SK-N-SH treated with all-trans-retinoic acid at 6 μM for 48 hours (cell line): ENCODE results near the gene PLXDC2.

Experiments
- ATAC-seq: fragments of 200-7000 bp; cut with Tn5 transposase; 3 replicates; pipeline ENCODE4 v1.9.1; 2020; ENCODE audit warnings: mild to moderate bottlenecking, moderate library complexity
- ARNTL ChIP-seq: fragments of 450-650 bp; formaldehyde crosslinking; IDR thresholded peaks from 2 replicates; pipeline ENCODE4 v1.5.0; 2020; ENCODE audit warnings: low read depth, mild to moderate bottlenecking, moderate library complexity, borderline replicate concordance
- BACH2 ChIP-seq: fragments of 250-450 bp; sonication (Bioruptor Pico); IDR thresholded peaks from 2 replicates; pipeline ENCODE4 v1.9.0; 2021; ENCODE audit warnings: mild to moderate bottlenecking, borderline replicate concordance
- CSDC2 ChIP-seq: fragments of 250-450 bp; sonication (Bioruptor Pico); IDR thresholded peaks from 2 replicates; pipeline ENCODE4 v1.5.0; 2020; ENCODE audit warnings: mild to moderate bottlenecking, moderate library complexity
- ESRRG ChIP-seq: fragments of 250-450 bp; sonication (Bioruptor Pico); IDR thresholded peaks from 2 replicates; pipeline ENCODE4 v1.6.1; 2021; ENCODE audit warnings: mild to moderate bottlenecking
- GLIS3 ChIP-seq: fragments of 250-450 bp; sonication (Bioruptor Pico); IDR thresholded peaks from 2 replicates; pipeline ENCODE4 v1.5.0; 2020; ENCODE audit warnings: mild to moderate bottlenecking, moderate library complexity
- ISL1 ChIP-seq: fragments of 250-450 bp; sonication (Bioruptor Pico); IDR thresholded peaks from 2 replicates; pipeline ENCODE4 v2.1.2; 2022; ENCODE audit warnings: mild to moderate bottlenecking, moderate library complexity
- OSR1 ChIP-seq: fragments of 250-450 bp; sonication (Bioruptor Pico); IDR thresholded peaks from 2 replicates; pipeline ENCODE4 v1.8.0; 2022; ENCODE audit warnings: moderate library complexity, mild to moderate bottlenecking, inconsistent platforms
- PPARA ChIP-seq: fragments of 250-450 bp; sonication (Bioruptor Pico); IDR thresholded peaks from 2 replicates; pipeline ENCODE4 v1.5.0; 2020; ENCODE audit warnings: mild to moderate bottlenecking, borderline replicate concordance
- RARB ChIP-seq: fragments of 250-450 bp; sonication (Bioruptor Pico); IDR thresholded peaks from 2 replicates; pipeline ENCODE4 v1.8.0; 2021; ENCODE audit warnings: mild to moderate bottlenecking, moderate library complexity
- SNAI2 ChIP-seq: fragments of 250-450 bp; sonication (Bioruptor Pico); IDR thresholded peaks from 2 replicates; pipeline ENCODE4 v1.5.0; 2020; ENCODE audit warnings: mild to moderate bottlenecking, moderate library complexity
- TCF4 ChIP-seq: fragments of 250-450 bp; sonication (Bioruptor Pico); IDR thresholded peaks from 2 replicates; pipeline ENCODE4 v1.8.0; 2021; ENCODE audit warnings: mild to moderate bottlenecking, moderate library complexity, borderline replicate concordance
- TOX ChIP-seq: fragments of 250-450 bp; sonication (Bioruptor Pico); IDR thresholded peaks from 2 replicates; pipeline ENCODE4 v1.8.0; 2021; ENCODE audit warnings: mild to moderate bottlenecking, moderate library complexity, borderline replicate concordance
- ZC3H10 ChIP-seq: fragments of 250-450 bp; sonication (Bioruptor Pico); IDR thresholded peaks from 2 replicates; pipeline ENCODE4 v1.5.1; 2021; ENCODE audit warnings: mild to moderate bottlenecking, moderate library complexity
- ZFP3 ChIP-seq: fragments of 250-450 bp; sonication (Bioruptor Pico); IDR thresholded peaks from 2 replicates; pipeline ENCODE4 v1.5.0; 2020; ENCODE audit warnings: mild to moderate bottlenecking, moderate library complexity
- ZFP30 ChIP-seq: fragments of 450-650 bp; formaldehyde crosslinking; IDR thresholded peaks from 2 replicates; pipeline ENCODE4 v1.5.0; 2022; ENCODE audit warnings: mild to moderate bottlenecking, moderate library complexity
- ZNF565 ChIP-seq: fragments of 450-650 bp; formaldehyde crosslinking; conservative IDR thresholded peaks from 2 replicates; pipeline ENCODE4 v1.5.0; 2020; ENCODE audit warnings: low read depth, mild to moderate bottlenecking, moderate library complexity
- ZNF70 ChIP-seq: fragments of 450-650 bp; formaldehyde crosslinking; IDR thresholded peaks from 2 replicates; pipeline ENCODE4 v1.5.0; 2020; ENCODE audit warnings: mild to moderate bottlenecking, moderate library complexity
- ZNF8 ChIP-seq: fragments of 450-650 bp; formaldehyde crosslinking; IDR thresholded peaks from 2 replicates; pipeline ENCODE4 v1.5.0; 2020; ENCODE audit warnings: mild to moderate bottlenecking, moderate library complexity
- TF ChIP-seq, protein P1 (sequence below): fragments of 250-450 bp; sonication (Bioruptor Pico); IDR thresholded peaks from 2 replicates; pipeline ENCODE4 v1.8.0; 2021; ENCODE audit warnings: low read depth, mild to moderate bottlenecking, moderate library complexity, borderline replicate concordance
- TF ChIP-seq, protein P2 (sequence below): fragments of 250-450 bp; sonication (Bioruptor Pico); IDR thresholded peaks from 2 replicates; pipeline ENCODE4 v1.5.1; 2020; ENCODE audit warnings: low read depth, mild to moderate bottlenecking, moderate library complexity
- TF ChIP-seq, protein P3 (sequence below): fragments of 250-450 bp; sonication (Bioruptor Pico); IDR thresholded peaks from 2 replicates; pipeline ENCODE4 v1.5.1; 2021; ENCODE audit warnings: mild to moderate bottlenecking, moderate library complexity
- TF ChIP-seq, protein P4 (sequence below): fragments of 250-450 bp; sonication (Bioruptor Pico); IDR thresholded peaks from 2 replicates; pipeline ENCODE4 v1.8.0; 2020; ENCODE audit warnings: mild to moderate bottlenecking, moderate library complexity, borderline replicate concordance
- TF ChIP-seq, protein P5 (sequence below): fragments of 250-450 bp; sonication (Bioruptor Pico); IDR thresholded peaks from 2 replicates; pipeline ENCODE4 v1.5.0; 2020; ENCODE audit warnings: mild to moderate bottlenecking, moderate library complexity

Gene PLXDC2

DNA sequence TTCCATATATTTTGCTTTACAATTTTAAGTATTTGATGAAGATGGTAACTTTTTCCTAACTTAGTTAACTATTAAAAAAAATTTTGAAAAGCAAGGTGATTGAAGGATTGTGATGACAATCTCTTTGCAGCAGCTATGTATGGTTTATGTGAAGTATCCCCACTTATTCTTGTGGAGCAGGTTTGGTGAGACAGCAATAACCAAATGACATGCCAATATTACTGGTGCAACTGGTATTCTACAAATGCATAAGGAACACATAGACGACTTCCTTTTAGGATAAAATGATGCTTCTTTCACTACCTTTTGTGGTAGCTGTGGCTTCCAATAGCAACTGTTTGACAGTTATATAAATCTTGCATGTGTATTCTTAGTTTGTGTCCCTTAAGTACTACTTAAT lies 465.3 kb downstream of the PLXDC2 start:
- TF ChIP-seq, protein P1, sequence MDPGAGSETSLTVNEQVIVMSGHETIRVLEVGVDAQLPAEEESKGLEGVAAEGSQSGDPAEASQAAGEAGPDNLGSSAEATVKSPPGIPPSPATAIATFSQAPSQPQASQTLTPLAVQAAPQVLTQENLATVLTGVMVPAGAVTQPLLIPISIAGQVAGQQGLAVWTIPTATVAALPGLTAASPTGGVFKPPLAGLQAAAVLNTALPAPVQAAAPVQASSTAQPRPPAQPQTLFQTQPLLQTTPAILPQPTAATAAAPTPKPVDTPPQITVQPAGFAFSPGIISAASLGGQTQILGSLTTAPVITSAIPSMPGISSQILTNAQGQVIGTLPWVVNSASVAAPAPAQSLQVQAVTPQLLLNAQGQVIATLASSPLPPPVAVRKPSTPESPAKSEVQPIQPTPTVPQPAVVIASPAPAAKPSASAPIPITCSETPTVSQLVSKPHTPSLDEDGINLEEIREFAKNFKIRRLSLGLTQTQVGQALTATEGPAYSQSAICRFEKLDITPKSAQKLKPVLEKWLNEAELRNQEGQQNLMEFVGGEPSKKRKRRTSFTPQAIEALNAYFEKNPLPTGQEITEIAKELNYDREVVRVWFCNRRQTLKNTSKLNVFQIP = no peak
- TF ChIP-seq, protein P2, sequence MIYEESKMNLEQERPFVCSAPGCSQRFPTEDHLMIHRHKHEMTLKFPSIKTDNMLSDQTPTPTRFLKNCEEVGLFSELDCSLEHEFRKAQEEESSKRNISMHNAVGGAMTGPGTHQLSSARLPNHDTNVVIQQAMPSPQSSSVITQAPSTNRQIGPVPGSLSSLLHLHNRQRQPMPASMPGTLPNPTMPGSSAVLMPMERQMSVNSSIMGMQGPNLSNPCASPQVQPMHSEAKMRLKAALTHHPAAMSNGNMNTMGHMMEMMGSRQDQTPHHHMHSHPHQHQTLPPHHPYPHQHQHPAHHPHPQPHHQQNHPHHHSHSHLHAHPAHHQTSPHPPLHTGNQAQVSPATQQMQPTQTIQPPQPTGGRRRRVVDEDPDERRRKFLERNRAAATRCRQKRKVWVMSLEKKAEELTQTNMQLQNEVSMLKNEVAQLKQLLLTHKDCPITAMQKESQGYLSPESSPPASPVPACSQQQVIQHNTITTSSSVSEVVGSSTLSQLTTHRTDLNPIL (CRISPR knock-in tag) = no peak
- no peak for TF ChIP-seq ESRRG
- TF ChIP-seq ZC3H10 (CRISPR knock-in tag) = no peak
- no peak for TF ChIP-seq ZFP30 (CRISPR knock-in tag)
- TF ChIP-seq, protein P3, sequence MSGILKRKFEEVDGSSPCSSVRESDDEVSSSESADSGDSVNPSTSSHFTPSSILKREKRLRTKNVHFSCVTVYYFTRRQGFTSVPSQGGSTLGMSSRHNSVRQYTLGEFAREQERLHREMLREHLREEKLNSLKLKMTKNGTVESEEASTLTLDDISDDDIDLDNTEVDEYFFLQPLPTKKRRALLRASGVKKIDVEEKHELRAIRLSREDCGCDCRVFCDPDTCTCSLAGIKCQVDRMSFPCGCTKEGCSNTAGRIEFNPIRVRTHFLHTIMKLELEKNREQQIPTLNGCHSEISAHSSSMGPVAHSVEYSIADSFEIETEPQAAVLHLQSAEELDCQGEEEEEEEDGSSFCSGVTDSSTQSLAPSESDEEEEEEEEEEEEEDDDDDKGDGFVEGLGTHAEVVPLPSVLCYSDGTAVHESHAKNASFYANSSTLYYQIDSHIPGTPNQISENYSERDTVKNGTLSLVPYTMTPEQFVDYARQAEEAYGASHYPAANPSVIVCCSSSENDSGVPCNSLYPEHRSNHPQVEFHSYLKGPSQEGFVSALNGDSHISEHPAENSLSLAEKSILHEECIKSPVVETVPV (CRISPR knock-in tag) = no peak
- TF ChIP-seq ZFP3 (CRISPR knock-in tag) = no peak
- TF ChIP-seq ZNF8 (CRISPR knock-in tag) = no peak
- TF ChIP-seq ZNF565 (CRISPR knock-in tag) = no peak
- no peak for ATAC-seq

DNA sequence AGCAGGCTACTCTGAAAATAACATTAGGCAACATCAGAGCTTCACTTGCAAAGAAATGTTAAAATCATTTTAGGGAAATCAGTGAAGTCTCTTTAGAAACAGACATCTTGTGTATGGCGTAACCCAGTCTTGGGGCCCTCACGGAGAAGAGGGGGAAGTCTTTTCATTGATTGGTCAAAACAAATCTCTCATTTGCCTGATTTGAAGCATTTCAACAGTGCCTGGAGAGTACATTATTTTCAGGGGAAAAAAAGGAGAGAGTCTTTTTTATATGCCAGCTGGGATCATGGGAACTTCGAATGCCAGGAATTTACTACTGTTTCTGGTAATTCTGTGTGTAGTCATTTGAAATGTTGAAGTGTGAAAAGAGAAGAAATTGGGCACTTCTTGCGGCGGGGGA lies 471.4 kb downstream of the PLXDC2 start:
- TF ChIP-seq, protein P4, sequence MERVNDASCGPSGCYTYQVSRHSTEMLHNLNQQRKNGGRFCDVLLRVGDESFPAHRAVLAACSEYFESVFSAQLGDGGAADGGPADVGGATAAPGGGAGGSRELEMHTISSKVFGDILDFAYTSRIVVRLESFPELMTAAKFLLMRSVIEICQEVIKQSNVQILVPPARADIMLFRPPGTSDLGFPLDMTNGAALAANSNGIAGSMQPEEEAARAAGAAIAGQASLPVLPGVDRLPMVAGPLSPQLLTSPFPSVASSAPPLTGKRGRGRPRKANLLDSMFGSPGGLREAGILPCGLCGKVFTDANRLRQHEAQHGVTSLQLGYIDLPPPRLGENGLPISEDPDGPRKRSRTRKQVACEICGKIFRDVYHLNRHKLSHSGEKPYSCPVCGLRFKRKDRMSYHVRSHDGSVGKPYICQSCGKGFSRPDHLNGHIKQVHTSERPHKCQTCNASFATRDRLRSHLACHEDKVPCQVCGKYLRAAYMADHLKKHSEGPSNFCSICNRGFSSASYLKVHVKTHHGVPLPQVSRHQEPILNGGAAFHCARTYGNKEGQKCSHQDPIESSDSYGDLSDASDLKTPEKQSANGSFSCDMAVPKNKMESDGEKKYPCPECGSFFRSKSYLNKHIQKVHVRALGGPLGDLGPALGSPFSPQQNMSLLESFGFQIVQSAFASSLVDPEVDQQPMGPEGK = no peak
- TF ChIP-seq RARB (no peak), BACH2 (CRISPR knock-in tag) (no peak), ARNTL (CRISPR knock-in tag) (no peak), ZNF70 (CRISPR knock-in tag) (no peak), TCF4 (CRISPR knock-in tag) (no peak), ZNF565 (CRISPR knock-in tag) (no peak), TOX (CRISPR knock-in tag) (no peak), CSDC2 (CRISPR knock-in tag) (no peak), ESRRG (no peak), SNAI2 (CRISPR knock-in tag) (no peak), ZC3H10 (CRISPR knock-in tag) (no peak), ZNF8 (CRISPR knock-in tag) (no peak)
- TF ChIP-seq, protein P5, sequence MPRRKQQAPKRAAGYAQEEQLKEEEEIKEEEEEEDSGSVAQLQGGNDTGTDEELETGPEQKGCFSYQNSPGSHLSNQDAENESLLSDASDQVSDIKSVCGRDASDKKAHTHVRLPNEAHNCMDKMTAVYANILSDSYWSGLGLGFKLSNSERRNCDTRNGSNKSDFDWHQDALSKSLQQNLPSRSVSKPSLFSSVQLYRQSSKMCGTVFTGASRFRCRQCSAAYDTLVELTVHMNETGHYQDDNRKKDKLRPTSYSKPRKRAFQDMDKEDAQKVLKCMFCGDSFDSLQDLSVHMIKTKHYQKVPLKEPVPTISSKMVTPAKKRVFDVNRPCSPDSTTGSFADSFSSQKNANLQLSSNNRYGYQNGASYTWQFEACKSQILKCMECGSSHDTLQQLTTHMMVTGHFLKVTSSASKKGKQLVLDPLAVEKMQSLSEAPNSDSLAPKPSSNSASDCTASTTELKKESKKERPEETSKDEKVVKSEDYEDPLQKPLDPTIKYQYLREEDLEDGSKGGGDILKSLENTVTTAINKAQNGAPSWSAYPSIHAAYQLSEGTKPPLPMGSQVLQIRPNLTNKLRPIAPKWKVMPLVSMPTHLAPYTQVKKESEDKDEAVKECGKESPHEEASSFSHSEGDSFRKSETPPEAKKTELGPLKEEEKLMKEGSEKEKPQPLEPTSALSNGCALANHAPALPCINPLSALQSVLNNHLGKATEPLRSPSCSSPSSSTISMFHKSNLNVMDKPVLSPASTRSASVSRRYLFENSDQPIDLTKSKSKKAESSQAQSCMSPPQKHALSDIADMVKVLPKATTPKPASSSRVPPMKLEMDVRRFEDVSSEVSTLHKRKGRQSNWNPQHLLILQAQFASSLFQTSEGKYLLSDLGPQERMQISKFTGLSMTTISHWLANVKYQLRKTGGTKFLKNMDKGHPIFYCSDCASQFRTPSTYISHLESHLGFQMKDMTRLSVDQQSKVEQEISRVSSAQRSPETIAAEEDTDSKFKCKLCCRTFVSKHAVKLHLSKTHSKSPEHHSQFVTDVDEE (CRISPR knock-in tag) = no peak
- TF ChIP-seq, protein P2 (CRISPR knock-in tag) = no peak
- ATAC-seq = no peak

DNA sequence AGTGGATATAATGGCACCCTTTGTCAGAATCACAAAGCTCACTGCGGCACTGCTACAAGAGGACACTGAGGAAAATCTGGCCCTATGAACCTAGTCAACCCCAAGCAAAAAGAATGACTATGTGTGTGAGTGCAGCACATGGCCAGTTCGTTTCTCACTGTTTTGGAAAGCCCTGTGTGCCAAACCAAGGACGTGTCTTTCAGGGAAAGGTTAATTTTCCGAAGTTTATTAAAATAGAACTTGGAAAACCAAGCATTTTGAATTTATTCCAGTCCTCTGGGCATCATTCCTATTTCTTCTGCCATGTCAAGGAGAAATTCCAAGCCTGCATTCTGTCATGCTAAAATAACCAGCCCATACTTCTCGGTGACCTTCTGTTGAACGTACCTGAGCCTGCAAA lies 471.8 kb downstream of the PLXDC2 start:
- no peak for ATAC-seq
- TF ChIP-seq ISL1 (CRISPR knock-in tag) (no peak), ZC3H10 (CRISPR knock-in tag) (no peak), OSR1 (no peak), CSDC2 (CRISPR knock-in tag) (no peak), PPARA (no peak), GLIS3 (CRISPR knock-in tag) (no peak), ZNF70 (CRISPR knock-in tag) (no peak), ARNTL (CRISPR knock-in tag) (no peak), RARB (no peak)
- TF ChIP-seq, protein P1 = no peak
- TF ChIP-seq, protein P5 (CRISPR knock-in tag) = no peak
